ENCODE data around the gene MMP11. TPM values are rescaled to one million over a fixed set of nuclear protein-coding genes. Genes with fewer than 3 reads are reported as not detected.
A peak's percentile ranks its signal among the peaks of the same experiment; 100 is the strongest.

Gene MMP11
- total and polyA plus RNA-seq, 2 of the 13 experiments (the other 11 are each of a cell fraction or from before 2014, with no cell fraction given): 8.9 to 28.6 TPM

DNA sequence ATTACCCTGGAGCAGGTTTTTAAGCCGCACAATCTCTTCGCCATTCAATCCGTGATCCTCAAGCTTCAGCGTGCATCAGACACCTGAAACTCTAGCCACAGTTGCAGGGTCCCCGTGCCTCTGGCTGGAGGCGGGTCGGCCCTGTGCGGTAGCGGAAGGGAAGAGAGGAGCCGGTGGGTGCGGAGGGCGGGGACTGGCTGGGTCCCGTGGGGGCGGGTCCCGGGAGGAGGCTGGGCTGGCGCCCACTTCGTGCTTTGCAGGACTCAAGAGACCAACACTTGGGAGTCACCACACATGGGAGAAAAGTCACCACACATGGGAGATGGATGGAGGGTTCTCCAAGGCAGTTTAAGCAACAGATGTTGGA is 9.1 kb upstream of the MMP11 start:
- no TSS peak for BruUV-seq (replicated peaks)
- Histone ChIP-seq H3K9ac (ENCODE audit: insufficient read depth, low read depth, low read length) (no peak overlapping the region), H3K4me3 (replicated peaks in 1 of 3; ENCODE audit: insufficient read depth in 1 of 3, low read depth in 2 of 3, low read length in 3 of 3) (no peak overlapping the region), H3K36me3 (replicated peaks in 1 of 2; ENCODE audit: control insufficient read depth in 1 of 2, insufficient read depth in 2 of 2, low read length in 2 of 2) (peaks cover 0 to 1% of the 10 kb centered on the region in 2 experiments; a peak in 2 of 5 replicates), H3K79me2 (ENCODE audit: insufficient read depth, low read length) (peaks cover 7% of the 10 kb centered on the region), H3K27ac (ENCODE audit: extremely low read length, insufficient read depth, low read length) (no peak overlapping the region), H3K4me1 (ENCODE audit: insufficient read depth, low read length) (peaks cover 39% of the 10 kb centered on the region), H2AFZ (ENCODE audit: low read length) (no peak overlapping the region), H3K27me3 (ENCODE audit: control insufficient read depth in 1 of 2, insufficient read depth in 2 of 2, low read length in 2 of 2) (no peaks in the 10 kb centered on the region), H4K20me1 (ENCODE audit: insufficient read depth, low read length) (no peaks in the 10 kb centered on the region), H3K9me3 (ENCODE audit: low read length) (no peaks in the 10 kb centered on the region), H3K4me2 (ENCODE audit: low read depth, low read length) (no peak overlapping the region)
- no peak for ATAC-seq
- no peak for DNase-seq (ENCODE audit: low spot score)
- intact Hi-C loops (cut with micrococcal nuclease; ENCODE audit: unreplicated experiment): no loop called here
- ChIA-PET POLR2A (interaction anchor here (1.0 to 6.9 kb wide), 2 partner anchors 11 kb away, joined by 4 to 52 read pairs; partner anchors contain the start of genes VPREB3 and ZNF70), CTCF (ENCODE audit: low intra/inter-chr PET ratio, low total read pairs) (no interaction called here)
- no peak for FAIRE-seq
- 95% methylated on average over 17 of the region's 17 CpGs for WGBS (ENCODE audit: low lambda C conversion rate)
- TF ChIP-seq KLF11 (CRISPR knock-in tag; IDR thresholded peaks at IDR 0.05): no peak
- TF ChIP-seq RBFOX2 (IDR thresholded peaks at IDR 0.05; ENCODE audit: low read depth, low read length): 0 out of 2 replicates have a peak, but pooled peaks have one; percentile 27
- in situ Hi-C loops (cut with HindIII; ENCODE audit: extremely low pct_ligation_motif_present, low pct_unique_long_range_greater_than_20kb): no loop called here

DNA sequence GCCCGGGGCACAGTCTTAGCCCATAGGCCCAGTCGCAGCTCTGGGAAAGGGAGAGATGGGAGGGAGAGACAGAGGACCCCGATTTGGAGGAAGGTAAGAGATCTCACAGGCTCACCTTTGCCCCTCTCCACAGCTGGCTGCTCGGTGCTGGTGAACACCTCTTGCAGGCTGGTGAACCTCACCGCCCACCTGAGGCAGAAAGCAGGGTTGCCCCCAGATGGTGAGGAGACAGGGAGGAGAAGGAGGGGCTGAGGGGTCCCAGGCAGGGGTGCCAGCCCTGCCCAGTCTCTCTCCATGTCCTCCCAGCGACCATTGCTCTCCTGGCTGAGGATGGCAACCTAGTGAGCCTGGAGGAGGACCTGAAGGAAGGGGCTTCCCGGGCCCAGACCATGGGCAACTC is 8.7 kb upstream of the MMP11 start:
- Histone ChIP-seq H3K4me3 (replicated peaks in 1 of 3; ENCODE audit: insufficient read depth in 1 of 3, low read depth in 2 of 3, low read length in 3 of 3) (no peak overlapping the region), H2AFZ (ENCODE audit: low read length) (no peak overlapping the region), H3K27me3 (ENCODE audit: control insufficient read depth in 1 of 2, insufficient read depth in 2 of 2, low read length in 2 of 2) (no peaks in the 10 kb centered on the region), H3K79me2 (ENCODE audit: insufficient read depth, low read length) (peaks cover 7% of the 10 kb centered on the region), H3K4me1 (ENCODE audit: insufficient read depth, low read length) (peaks cover 42% of the 10 kb centered on the region), H3K9me3 (ENCODE audit: low read length) (no peaks in the 10 kb centered on the region), H3K9ac (ENCODE audit: insufficient read depth, low read depth, low read length) (no peak overlapping the region), H4K20me1 (ENCODE audit: insufficient read depth, low read length) (no peaks in the 10 kb centered on the region), H3K27ac (ENCODE audit: extremely low read length, insufficient read depth, low read length) (no peak overlapping the region), H3K36me3 (replicated peaks in 1 of 2; ENCODE audit: control insufficient read depth in 1 of 2, insufficient read depth in 2 of 2, low read length in 2 of 2) (peaks cover 0 to 1% of the 10 kb centered on the region in 2 experiments; a peak in 2 of 5 replicates), H3K4me2 (ENCODE audit: low read depth, low read length) (no peak overlapping the region)
- 94% methylated on average over 4 of the region's 7 CpGs for WGBS (ENCODE audit: low lambda C conversion rate)
- intact Hi-C loops (cut with micrococcal nuclease; ENCODE audit: unreplicated experiment) (no loop called here), in situ Hi-C loops (cut with HindIII; ENCODE audit: extremely low pct_ligation_motif_present, low pct_unique_long_range_greater_than_20kb) (no loop called here)
- no peak for ATAC-seq
- ChIA-PET CTCF (ENCODE audit: low intra/inter-chr PET ratio, low total read pairs) (no interaction called here), POLR2A (interaction anchor here (1.0 to 6.9 kb wide), 2 partner anchors 10 to 11 kb away, joined by 4 to 52 read pairs; partner anchors contain the start of genes VPREB3 and ZNF70)
- no peak for DNase-seq (ENCODE audit: low spot score)
- no peak for FAIRE-seq
- BruUV-seq (replicated peaks): no TSS peak
- TF ChIP-seq, protein P1, sequence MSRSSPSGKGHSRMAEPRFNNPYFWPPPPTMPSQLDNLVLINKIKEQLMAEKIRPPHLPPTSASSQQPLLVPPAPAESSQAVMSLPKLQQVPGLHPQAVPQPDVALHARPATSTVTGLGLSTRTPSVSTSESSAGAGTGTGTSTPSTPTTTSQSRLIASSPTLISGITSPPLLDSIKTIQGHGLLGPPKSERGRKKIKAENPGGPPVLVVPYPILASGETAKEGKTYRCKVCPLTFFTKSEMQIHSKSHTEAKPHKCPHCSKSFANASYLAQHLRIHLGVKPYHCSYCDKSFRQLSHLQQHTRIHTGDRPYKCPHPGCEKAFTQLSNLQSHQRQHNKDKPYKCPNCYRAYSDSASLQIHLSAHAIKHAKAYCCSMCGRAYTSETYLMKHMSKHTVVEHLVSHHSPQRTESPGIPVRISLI (CRISPR knock-in tag; IDR thresholded peaks at IDR 0.05; ENCODE audit: borderline replicate concordance): no peak
- TF ChIP-seq RBFOX2 (IDR thresholded peaks at IDR 0.05; ENCODE audit: low read depth, low read length) (0 out of 2 replicates have a peak, but pooled peaks have one; percentile 20), IKZF4 (CRISPR knock-in tag; IDR thresholded peaks at IDR 0.05; ENCODE audit: borderline replicate concordance, low read depth, not compliant biosample characterization) (no peak), ZNF326 (CRISPR knock-in tag; IDR thresholded peaks at IDR 0.05; ENCODE audit: borderline replicate concordance) (peak; percentile 61; the same call in 1 of the 2 replicates), TAF15 (IDR thresholded peaks at IDR 0.05; ENCODE audit: low read depth, low read length, poor library complexity, severe bottlenecking) (no peak)
